T follicular helper cell (primary cell): ENCODE results near the gene CSRP2.

Experiments
- DNase-seq: peaks from one replicate; pipeline ENCODE4 v3.0.0-alpha.2; 2020; ENCODE audit warnings: low read depth

The CSRP2 gene

DNA sequence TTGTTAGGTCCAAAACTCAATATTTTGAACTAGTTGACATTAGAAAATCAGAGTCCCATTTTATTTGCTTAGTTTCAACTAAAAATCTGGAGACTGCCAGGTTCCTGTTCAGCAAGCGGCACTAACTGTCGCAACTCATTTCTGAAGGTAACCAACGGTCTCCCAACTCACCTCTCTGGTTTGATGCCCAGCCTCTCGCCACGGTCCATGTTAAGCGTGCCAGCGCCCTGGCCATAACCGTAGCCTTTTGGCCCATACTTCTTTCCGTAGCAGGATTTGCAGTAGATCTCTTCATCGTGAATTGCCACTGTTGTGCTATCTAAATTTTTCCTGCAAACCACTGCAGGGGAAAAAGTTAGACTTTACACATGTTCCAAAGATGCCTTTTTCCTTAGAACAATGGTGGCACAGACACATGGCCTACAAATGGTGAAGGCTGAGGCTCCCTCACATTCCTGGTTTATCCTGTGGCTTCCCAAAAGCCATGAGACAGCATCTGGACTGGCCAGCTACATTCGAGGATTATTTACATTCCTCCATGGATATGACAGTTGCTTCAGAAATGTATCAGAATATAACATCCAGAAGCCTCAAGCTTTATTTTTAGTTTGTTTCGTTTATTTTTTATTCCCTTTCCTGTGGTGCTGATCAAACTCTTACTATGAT lies 15.7 kb downstream of the CSRP2 start:
- no peak for DNase-seq

GRCh38 chr12:76860256-76860655 lies 18.6 kb downstream of the CSRP2 start:
- no peak for DNase-seq

- DNase-seq, result no peak
These were observed 19.2 kb downstream of the CSRP2 start for GRCh38 chr12:76859611-76860010.

- no peak for DNase-seq
These were observed 22.7 kb downstream of the CSRP2 start for GRCh38 chr12:76856018-76856644.

DNA sequence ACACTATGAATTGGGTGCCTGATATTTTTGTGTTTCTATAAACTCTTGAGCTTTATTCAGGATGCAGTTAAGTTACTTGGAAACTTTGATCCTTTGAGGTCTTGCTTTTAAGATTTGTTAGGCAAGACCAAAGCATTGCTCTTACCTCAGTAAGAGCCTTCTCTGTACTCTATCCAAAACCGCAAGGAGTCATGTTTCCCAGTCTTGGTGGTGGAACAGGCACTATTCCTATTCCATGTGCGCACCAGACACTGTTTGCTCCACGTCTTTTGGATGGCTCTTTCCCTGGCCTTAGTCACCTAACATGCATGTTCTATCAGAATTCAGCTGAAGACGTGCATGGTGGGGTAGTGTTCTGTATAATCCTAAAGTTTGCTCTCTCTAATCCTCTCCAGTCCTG lies 23.5 kb downstream of the CSRP2 start:
- DNase-seq, result no peak

GRCh38 chr12:76852106-76852505 lies 26.7 kb downstream of the CSRP2 start:
- no peak for DNase-seq

DNA sequence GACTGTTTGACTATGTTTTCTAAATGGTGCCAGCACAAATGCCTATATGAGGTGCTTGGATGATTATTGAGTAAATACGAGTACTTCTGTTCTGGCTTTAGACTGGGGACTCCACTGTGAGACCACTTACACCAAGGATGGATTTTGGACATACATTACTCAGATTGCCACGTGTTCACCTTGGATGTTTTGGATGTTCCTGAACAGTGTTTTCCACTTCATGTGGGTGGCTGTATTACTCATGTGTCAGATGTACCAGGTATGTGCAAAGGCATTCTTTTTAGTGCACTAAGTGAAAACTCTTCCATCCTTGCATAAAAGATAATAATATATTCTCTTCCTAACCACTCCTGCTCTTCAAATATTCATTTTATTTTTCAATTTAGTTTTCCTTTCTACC lies 30.7 kb downstream of the CSRP2 start:
- DNase-seq, result no peak

DNA sequence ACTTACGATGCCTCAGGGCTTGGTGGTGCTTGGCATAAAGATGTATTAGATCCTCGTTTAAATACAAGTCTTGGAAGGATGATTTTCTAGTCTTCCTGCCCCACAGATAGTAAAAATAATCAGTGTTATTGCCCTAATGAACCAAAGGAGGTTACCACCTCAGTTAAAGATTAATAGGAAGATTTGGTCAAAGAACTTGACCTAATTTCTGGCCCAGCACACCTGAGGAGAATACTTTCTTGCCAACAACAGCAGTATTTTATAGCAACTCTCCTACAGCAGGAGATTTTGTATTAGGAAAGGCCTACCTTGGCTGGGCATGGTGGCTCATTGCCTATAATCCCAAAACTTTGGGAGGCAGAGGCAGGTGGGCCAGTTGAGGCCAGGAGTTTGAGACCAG lies 31.6 kb downstream of the CSRP2 start:
- DNase-seq, result no peak

DNA sequence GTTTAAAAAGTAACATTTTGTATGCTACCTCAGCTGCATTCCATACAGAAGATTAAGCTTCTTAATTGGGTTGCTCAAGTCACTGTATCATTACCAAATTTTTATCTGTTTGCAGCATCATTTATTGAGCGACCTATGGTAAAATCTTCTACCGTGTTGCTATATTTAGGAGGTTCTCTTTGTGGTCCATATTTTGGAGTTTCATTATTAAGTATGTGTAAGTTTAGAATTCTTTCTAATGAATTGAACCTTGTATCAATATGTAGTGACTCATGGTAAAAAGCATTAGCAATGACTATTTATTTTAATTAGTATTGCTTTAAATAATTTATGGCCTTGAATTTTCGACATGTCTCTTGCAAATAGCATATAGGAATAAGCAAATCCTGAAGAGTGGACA lies 42.2 kb downstream of the CSRP2 start:
- DNase-seq, result no peak

DNA sequence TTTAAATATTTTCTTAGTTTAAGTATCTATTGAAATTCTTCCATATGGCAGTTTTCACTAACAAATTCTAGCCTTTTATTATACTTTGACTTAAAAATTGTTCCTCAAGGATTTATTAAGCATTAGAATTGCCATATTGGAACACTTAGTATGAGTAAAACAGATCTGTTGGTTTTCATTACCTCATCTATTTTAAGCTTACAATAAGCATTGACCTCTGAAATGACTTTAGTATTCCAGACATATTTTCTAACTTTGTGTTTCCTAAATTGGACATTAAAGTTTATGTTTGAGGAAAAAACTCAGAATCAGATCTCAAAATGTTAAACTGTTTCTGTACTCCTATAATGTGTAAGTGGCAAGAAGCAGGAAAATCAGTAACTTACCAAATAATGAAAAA lies 48.4 kb downstream of the CSRP2 start:
- no peak for DNase-seq

DNA sequence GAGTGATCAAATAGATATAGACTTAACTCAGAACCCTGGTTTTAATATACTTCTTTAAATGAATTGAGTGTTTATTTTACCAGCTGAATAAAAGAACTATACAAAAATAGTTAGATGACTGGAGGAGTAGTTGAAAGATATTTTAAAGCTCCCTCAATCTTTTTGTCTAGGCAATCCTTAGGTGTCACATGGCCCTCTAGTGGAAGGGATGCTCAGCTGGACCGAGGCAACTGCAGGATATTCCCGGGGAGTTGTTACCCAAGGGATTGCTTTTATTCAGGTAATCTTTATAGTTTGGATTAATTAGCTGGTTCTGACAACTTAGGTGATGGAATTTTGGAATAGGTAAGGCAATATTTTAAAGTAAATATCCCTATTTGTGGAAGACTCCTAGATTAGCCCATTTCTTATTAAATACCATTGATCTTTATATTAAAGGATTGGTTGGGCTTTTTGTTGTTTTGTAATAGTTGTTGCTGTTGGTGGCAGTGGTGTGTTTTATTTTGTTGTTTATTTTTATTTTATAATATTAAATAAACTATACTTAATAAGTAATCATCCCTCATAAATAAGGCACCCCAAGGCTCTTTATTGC lies 57.8 kb downstream of the CSRP2 start:
- no peak for DNase-seq

GRCh38 chr12:76813972-76814371 lies 64.8 kb downstream of the CSRP2 start:
- DNase-seq, result no peak

- DNase-seq, result no peak
These were observed 65.6 kb downstream of the CSRP2 start for GRCh38 chr12:76813265-76813664.

- DNase-seq, result no peak
These were observed 66.8 kb downstream of the CSRP2 start for GRCh38 chr12:76811976-76812375.

GRCh38 chr12:76810671-76811419 lies 68.0 kb downstream of the CSRP2 start:
- no peak for DNase-seq
